SKM-1 treated with dmso at 0.1 percent for 144 hours (cell line): Measurements from ENCODE around the gene PRKCZ.

ENCODE experiments used
- DNase-seq: peaks from one replicate; lab custom pipeline; 2025; ENCODE audit not compliant: unreplicated experiment; lab: John Stamatoyannopoulos, UW

The PRKCZ gene

GRCh38 chr1:2099886-2100779 is 49.9 kb downstream of the PRKCZ start:
- no peak for DNase-seq

DNA sequence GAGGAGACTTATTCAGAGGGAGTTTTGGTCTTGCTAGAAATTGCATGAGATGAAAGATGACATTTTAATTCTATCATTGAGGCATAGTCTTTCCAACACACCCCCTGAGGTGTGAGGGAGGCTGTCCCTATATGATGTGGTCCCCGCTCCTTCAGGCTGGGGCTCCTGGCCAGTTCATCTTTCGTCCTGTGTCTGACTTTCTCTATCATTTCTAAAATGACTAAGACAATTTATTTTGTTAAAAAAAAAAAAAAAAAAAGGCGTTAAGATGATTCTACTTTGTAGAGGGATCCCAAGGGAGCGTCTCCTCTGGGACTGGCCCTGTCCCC is 50.5 kb downstream of the PRKCZ start:
- no peak for DNase-seq

- DNase-seq: no peak
Observed at GRCh38 chr1:2101531-2101930, 51.3 kb downstream of the PRKCZ start.

GRCh38 chr1:2101946-2102345 is 51.7 kb downstream of the PRKCZ start:
- DNase-seq: no peak

DNA sequence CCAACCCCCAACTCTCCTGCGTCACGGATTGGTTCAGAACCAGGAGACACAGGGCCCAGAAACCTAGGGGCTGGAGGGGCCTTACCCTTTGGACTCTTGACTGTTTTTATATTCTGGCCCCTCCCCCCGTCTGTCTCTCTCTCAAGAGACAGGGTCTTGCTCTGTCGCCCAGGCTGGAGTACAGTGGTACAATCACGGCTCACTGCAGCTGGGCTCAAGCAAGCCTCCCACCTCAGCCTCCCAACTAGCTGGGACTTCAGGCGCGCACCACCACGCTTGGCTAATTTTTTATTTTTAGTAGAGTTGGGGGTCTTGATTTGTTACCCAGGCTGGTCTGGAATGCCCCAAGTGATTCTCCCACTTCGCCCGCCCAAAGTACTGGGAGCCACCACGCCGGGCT is 52.5 kb downstream of the PRKCZ start:
- no peak for DNase-seq

GRCh38 chr1:2103266-2103900 is 53.2 kb downstream of the PRKCZ start:
- DNase-seq: no peak

DNA sequence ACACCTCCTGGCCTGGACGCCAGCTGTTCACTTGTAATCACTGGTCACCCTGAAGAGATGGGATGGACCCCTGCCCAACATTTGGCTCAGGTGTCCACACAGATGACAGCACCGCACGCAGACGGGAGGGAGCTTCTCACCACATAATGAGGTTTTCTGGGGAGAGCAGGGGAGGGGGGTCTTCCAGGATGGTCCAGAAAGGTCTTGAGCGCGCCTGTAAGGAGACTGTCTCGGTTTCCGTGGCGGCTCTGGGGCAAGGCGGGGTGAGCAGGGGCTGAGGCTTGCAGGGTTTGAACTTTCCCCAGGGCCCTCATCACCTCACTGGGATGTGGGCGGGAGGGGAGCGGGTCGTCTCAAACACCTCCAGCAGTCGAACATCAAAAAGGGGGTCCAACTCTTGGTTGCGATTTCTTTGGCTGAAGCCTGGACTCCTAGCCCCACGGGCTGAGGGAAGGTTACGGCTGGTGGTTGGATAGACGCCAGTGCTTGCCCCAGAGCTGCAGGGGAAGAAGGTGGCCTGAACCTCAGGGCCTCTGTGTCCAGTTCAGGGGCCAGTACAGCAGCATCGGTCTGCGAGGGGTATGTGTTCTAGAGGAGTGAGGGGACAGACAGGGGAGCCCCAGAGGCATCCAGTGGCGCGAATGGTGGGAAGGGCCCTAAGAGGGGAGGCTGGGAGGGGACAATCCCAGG is 53.8 kb downstream of the PRKCZ start:
- DNase-seq: no peak

- no peak for DNase-seq
Observed at GRCh38 chr1:2104621-2105427, 54.6 kb downstream of the PRKCZ start.

- DNase-seq: no peak
Observed at GRCh38 chr1:2105781-2106524, 55.7 kb downstream of the PRKCZ start.

DNA sequence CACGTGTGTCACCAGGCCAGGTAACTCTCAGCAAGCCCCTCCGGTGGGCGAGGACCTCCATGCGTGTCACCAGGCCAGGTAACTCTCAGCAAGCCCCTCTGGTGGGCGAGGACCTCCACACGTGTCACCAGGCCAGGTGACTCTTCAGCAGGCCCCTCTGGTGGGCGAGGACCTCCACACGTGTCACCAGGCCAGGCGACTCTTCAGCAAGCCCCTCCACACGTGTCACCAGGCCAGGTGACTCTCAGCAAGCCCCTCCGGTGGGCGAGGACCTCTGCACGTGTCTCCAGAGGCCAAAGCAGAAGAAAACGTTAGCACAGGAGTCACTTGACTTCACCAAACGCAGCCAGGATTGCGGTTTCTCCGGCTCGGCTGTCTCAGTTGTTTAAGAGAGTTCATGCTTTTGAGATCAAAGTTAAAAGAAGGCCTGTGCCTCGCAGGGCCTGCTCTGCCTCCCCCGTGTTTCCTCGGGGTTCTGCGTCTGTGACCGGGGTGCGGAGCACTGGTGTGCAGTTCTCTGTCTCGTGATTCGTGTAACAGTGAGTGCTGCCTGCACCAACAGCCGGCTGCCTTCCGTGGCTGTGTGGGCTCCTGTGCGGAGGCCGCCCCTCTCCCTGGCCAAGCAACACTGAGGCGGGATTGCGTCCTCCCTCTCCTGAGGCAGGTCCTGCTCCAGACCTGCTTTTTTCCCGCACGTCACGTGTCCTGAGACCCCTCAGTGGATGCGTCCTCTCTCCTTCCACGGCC is 56.6 kb downstream of the PRKCZ start:
- no peak for DNase-seq

GRCh38 chr1:2107586-2108212 is 57.5 kb downstream of the PRKCZ start:
- DNase-seq: no peak

GRCh38 chr1:2108213-2108876 is 58.1 kb downstream of the PRKCZ start:
- DNase-seq: no peak

DNA sequence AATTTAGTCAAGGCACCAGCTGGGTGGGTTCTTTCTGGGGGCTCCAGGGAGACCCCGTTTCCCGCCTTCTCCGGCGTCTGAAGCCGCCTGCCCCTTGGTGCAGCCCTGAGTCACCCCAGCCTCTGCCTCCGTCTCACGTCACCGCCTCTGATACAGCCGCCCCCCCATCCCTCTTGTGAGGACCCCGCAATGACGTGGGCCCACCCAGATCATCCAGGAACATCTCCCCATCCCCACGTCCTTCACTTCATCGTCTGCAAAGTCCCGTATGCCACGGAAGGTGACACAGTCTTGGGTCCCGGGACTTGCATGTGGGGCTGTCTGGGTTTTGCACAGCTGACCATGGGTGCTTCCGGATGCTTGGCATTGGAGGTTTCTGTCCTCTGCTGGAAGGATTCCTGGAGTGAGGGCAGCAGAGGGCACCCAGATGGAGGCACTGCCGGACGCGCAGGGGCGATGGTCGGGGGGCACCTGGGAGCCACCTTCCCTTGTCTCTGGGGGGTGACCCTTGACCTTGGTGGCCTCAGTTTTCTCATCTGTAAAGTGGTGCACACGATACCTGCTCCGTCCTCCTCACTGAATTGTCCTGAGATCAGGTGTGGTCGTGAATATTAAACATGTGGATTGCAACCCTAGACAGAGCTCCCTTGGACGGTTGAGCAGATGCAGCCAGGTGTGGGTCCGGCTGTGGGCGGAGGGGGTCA is 58.8 kb downstream of the PRKCZ start:
- DNase-seq: no peak

- no peak for DNase-seq
Observed at GRCh38 chr1:2109581-2110021, 59.4 kb downstream of the PRKCZ start.

DNA sequence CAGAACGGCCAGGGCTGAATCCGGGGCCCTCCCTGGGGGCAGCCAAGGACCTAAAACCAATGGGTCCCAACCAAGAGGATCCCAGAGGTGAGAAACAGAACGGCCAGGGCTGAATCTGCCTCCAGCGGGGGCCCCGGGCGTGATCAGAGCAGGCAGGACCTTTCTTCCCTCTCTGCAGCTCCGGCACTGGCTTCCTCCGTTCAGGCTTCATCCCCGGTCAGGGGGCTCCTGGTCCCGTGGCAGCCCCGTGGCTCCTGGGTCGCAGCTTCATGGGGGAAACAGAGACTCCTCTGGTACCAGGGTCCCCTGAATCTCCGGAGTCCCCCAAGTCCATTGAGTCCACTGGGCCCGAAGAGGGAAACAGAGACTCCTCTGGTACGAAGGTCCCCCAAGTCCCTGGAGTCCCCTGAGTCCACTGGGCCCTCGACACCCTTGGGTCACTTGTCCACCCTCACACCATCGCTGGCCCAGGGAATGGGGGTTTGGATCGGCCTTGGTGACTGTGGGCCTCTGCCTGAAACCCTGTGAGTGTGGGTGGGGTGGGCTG is 60.1 kb downstream of the PRKCZ start:
- no peak for DNase-seq

DNA sequence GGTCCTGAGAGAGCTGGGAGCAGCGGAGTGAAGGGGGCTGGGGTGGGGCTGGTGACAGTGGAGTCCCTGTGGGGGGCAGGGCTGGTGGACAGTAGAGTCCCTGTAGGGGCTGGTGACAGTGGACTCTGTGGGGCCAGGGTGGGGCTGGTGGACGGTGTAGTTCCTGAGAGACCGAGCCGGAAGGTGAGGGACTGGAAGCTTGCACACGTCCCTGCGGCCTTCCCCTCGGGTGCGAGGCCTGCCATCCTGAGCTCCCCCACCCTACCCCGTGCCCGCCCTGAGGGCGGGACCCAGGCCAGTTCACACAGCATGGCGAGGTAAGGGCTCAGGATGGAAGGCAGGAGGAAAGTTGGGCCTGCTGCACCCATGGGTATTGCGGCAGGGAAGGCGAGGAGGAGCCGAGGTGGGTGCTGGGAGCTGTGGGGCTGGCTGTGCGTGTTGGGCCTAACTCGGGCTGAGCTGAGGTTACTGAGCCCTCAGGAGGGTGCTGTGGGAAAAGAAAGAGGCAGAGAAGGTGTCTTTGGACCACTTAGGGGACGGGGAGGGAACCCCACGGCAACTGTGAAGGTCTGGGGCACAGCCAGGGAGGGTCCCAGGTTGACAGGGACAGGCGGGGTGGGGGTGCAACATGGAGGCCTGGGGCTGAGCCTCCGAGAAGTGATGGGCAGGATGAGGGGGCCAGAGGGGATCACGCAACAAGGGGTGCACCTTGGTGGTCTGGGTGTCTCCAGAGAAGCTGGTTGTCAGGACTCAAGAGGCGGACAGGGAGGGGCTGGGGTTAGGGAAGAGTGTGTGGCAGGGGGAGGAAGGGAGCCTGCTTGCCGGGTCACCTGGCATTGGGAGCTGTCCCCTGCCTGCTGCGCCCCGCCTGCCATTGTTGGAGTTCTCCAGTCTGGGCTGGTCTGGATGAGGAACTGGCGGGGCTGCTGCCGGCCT is 60.8 kb downstream of the PRKCZ start:
- no peak for DNase-seq

DNA sequence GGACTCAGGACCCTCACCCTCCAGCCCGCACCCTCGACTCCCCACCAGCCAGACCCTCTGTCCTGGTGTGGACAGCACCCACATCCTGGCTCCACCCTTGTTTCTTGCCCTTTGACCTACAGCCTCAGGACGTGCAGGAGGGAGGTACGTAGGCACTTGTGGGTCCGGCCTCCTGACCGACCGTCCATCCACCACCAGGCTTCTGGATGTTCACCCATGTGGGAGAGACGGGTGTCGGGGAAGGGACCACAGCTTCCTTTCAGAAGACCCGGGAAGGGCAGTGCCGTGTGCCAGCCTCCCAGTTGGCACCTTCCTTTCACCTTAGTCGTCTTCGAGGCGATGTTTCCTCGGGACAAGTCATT is 61.4 kb downstream of the PRKCZ start:
- DNase-seq: no peak
